Esophagus (tissue), 2 donors: ENCODE measurements around the gene NPAS1. TPM values are rescaled to one million over a fixed set of nuclear protein-coding genes. Genes with fewer than 3 reads are reported as not detected.
"Not testable (repeated sequence)": the region's sequence is repeated elsewhere in the genome, so short reads cannot be mapped to it uniquely, and the experiment has no call there.

Experiments used
- H3K27ac ChIP-seq, 2 donors: one replicate each; pipeline ENCODE4 v1.5.1; 2013; ENCODE audit warnings: low read depth in 2 of 2, mild to moderate bottlenecking in 2 of 2, inconsistent platforms in 1 of 2, low read length in 1 of 2, moderate library complexity in 1 of 2
- H3K27me3 ChIP-seq, 2 donors: one replicate each; pipeline ENCODE4 v1.6.1; 2013; ENCODE audit warnings: low read length in 2 of 2, control low read depth in 1 of 2, mild to moderate bottlenecking in 1 of 2; ENCODE audit not compliant: insufficient read depth in 2 of 2, control insufficient read depth in 1 of 2
- H3K36me3 ChIP-seq, 2 donors: one replicate each; pipeline ENCODE4 v1.6.1; 2013; ENCODE audit warnings: low read length in 1 of 2; ENCODE audit not compliant: control insufficient read depth in 2 of 2, insufficient read depth in 2 of 2
- H3K4me1 ChIP-seq, 2 donors: one replicate each; pipeline ENCODE4 v1.6.1; 2013; ENCODE audit warnings: low read length in 1 of 2; ENCODE audit not compliant: control insufficient read depth in 2 of 2, insufficient read depth in 2 of 2
- H3K4me3 ChIP-seq, 2 donors: one replicate each; pipeline ENCODE4 v1.5.1; 2013; ENCODE audit warnings: low read length in 2 of 2, mild to moderate bottlenecking in 2 of 2, low read depth in 1 of 2, moderate library complexity in 1 of 2
- H3K9me3 ChIP-seq, 2 donors: one replicate each; pipeline ENCODE4 v1.6.1; 2013; ENCODE audit warnings: mild to moderate bottlenecking in 2 of 2, low read depth in 1 of 2, low read length in 1 of 2, moderate library complexity in 1 of 2; ENCODE audit not compliant: control insufficient read depth in 2 of 2, insufficient read depth in 1 of 2
- WGBS, 2 donors: extraction: QIAGEN DNeasy Blood & Tissue Kit; methylation state at CpG; one replicate each; pipeline ENCODE4 v1.1.7; 2013; 5-methylcytosine and 5-hydroxymethylcytosine counted together
- polyA plus RNA-seq, 2 donors: library from polyadenylated mRNA; stranded (reverse); fragments of 200-250 nt; gene quantifications; one replicate each; pipeline ENCODE4 v1.2.3, GENCODE V29; 2013
- donor health status: healthy with polysubstance abuse.
- donor health status: Bipolar disorder and iron deficiency.

NPAS1 gene
- polyA plus RNA-seq, 2 donors = 0.56 to 1.2 TPM

DNA sequence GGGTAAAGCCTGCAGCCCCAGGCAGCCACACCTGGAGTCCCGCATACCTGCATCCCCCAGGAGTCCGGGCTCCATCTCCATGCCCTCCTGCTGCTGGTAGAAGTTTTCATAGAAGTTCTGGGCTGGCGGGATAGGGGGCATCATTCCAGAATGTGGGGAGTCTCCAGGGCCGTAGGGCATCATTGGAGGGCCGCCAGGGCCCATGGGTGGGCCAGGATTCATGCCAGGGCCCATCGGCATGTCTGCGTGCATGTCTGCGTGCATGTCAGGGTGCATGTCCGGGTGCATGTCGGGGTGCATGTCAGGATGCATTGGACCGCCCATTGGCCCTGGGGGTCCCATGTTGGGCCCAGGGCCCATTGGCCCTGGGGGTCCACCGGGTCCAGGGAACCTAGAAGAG, 52.1 kb downstream of the NPAS1 start:
- peaks cover 24 to 73% of the 10 kb centered on the region in 2 donors for H3K36me3 ChIP-seq

DNA sequence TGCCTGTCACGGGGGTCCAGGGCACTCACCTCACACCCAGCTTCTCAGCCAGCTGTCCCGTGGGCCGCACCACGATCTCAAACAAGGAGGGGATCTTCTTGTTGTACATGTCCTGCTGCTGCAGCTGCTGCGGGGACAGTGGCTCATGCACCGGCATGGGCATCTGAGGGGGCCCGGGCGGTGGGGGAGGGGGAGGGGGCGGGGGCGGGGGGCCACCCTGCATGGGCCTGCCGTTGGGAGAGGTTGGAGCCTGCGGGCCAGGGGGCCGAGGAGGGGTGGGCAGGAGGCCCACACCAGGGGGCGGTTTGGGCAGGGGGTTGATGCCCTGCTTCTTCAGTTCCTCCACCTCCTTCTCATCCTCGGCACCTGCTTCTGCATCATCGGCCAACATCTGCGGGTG, 52.7 kb downstream of the NPAS1 start:
- H3K27ac ChIP-seq = no peak overlapping the region
- peaks cover 24 to 67% of the 10 kb centered on the region in 2 donors for H3K36me3 ChIP-seq
- H3K4me1 ChIP-seq = no peaks in the 10 kb centered on the region
- H3K9me3 ChIP-seq = no peaks in the 10 kb centered on the region
- 89 to 90% methylated on average over 14 to 17 of the region's 17 CpGs for WGBS, 2 donors
- H3K4me3 ChIP-seq = no peak overlapping the region
- no peaks in the 10 kb centered on the region for H3K27me3 ChIP-seq

More for the DNA sequence above, 52.1 kb downstream of the NPAS1 start:
- H3K9me3 ChIP-seq = no peaks in the 10 kb centered on the region
- H3K4me3 ChIP-seq = no peak overlapping the region
- 81% methylated on average over 12 of the region's 12 CpGs for WGBS, 2 donors
- H3K27ac ChIP-seq = no peak overlapping the region
- H3K4me1 ChIP-seq = no peaks in the 10 kb centered on the region
- no peaks in the 10 kb centered on the region for H3K27me3 ChIP-seq

DNA sequence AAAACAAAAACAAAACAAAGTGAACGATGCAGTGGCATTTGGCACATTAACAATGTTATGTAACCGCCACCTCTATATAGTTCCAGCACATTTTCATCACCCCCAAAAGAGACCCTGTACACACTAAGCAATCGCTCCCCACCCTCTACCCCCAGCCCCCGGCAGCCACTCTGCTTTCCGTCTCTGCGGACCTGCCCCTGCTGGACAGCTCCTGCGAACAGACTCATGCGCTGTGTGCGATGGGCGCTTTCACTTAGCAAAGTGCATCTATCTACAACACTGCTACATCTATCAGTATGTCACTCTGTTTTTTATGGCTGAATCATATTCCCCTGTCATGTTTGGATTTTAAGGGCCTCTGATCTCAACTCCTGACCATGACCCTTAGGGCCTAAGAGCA, 53.9 kb downstream of the NPAS1 start:
- Histone ChIP-seq H3K4me1 (no peaks in the 10 kb centered on the region), H3K4me3 (no peak overlapping the region), H3K36me3 (peaks cover 24 to 58% of the 10 kb centered on the region in 2 donors), H3K27me3 (no peaks in the 10 kb centered on the region), H3K9me3 (no peaks in the 10 kb centered on the region), H3K27ac (no peak overlapping the region)
- 91 to 95% methylated on average over 10 of the region's 10 CpGs for WGBS, 2 donors

DNA sequence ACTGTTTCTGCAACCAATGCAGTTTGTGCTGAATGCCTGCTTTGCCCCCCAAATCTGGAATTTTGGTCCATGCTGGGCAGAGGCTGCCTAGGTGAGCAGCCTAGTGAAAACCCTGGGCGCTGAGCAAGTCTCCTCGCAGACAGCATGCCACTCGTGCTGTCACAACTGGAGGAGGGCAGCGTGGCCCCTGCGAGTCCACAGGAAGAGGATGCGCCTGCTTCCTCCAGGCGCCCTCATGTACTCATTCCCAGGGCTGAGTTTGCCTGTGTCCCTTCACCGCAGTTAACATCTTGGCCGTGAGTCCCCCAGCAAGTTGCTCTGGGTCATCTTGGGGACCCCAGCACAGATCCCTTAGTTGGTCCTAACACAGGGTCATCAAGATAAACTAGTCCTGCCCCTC, 55.0 kb downstream of the NPAS1 start:
- whole genome bisulfite sequencing, 2 donors = 85 to 89% methylated on average over 9 of the region's 9 CpGs
- Histone ChIP-seq H3K4me3 (no peak overlapping the region), H3K36me3 (peaks cover 23 to 51% of the 10 kb centered on the region in 2 donors), H3K4me1 (no peaks in the 10 kb centered on the region), H3K27me3 (no peaks in the 10 kb centered on the region), H3K27ac (no peak overlapping the region), H3K9me3 (no peaks in the 10 kb centered on the region)

DNA sequence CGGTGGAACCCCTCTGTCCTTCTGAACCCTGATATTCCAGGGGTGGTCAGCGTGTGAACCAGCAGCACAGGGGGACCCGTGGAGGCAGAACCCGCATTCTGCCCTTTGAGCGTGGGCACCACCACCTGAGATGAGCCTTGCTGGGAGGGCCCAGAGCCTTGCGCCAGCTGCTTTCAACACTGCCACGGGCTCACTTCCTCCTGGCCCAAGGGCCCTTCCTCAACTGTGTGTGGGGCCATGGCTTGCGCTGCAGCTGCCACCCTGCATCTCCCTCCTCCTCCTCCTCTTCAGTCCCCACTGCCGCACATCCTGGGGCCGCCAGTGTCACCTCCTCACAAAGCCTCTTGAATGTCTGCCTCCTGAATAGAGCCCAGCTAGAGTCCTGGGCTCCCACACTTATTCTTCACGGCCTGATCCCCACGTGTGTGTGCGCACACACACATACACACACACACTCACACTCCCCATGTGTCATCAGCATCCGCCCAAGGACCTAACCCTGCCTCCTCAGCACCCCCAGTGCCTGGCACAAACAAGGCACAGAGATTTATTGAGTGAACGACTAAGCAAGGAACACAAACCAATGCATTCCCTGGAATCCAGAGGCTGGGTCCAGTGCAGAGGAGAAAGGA, 55.7 kb downstream of the NPAS1 start:
- H3K27ac ChIP-seq = no peak overlapping the region
- no peaks in the 10 kb centered on the region for H3K27me3 ChIP-seq
- 82 to 86% methylated on average over 15 of the region's 15 CpGs for WGBS, 2 donors
- H3K36me3 ChIP-seq = peaks cover 21 to 47% of the 10 kb centered on the region in 2 donors
- no peaks in the 10 kb centered on the region for H3K4me1 ChIP-seq
- H3K4me3 ChIP-seq = no peak overlapping the region
- H3K9me3 ChIP-seq = no peaks in the 10 kb centered on the region

DNA sequence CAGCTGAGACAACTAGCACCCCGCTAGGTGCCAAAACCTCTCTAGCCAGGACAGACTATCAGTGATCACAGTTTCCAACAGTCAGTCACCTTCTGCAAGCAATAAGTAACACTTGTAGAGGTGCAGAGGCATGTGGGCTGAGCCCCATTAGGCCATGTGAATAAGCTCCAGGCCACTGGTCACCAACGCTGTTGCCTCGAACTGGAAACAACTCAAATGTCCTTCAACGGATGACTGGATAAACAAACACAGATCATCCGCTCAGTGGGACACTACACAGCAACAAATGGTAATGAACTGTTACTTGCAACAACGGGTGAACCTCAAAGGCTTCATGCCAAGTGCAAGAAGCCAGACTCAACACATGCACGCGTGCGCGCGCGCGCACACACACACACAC, 56.3 kb downstream of the NPAS1 start:
- no peak overlapping the region for H3K27ac ChIP-seq
- H3K36me3 ChIP-seq = peaks cover 20 to 42% of the 10 kb centered on the region in 2 donors
- no peak overlapping the region for H3K4me3 ChIP-seq
- no peaks in the 10 kb centered on the region for H3K9me3 ChIP-seq
- H3K27me3 ChIP-seq = no peaks in the 10 kb centered on the region
- WGBS, 2 donors = 80% methylated on average over 13 of the region's 13 CpGs
- no peaks in the 10 kb centered on the region for H3K4me1 ChIP-seq

DNA sequence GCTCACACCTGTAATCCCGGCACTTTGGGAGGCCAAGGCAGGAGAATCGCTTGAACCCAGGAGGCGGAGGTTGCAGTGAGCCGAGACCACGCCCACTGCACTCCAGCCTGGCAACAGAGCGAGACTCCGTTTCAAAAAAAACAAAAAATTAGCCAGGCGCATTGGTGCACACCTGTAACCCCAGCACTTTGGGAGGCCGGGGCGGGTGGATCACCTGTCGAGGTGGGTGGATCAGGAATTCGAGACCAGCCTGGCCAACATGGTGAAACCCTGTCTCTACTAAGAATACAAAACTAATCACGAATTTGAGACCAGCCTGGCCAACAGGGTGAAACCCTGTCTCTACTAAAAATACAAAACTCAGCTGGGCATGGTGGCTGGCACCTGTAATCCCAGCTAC, 58.7 kb downstream of the NPAS1 start:
- peaks cover 26 to 41% of the 10 kb centered on the region in 2 donors for H3K36me3 ChIP-seq
- H3K27ac ChIP-seq, H3K9me3 ChIP-seq, H3K4me3 ChIP-seq, H3K4me1 ChIP-seq, H3K27me3 ChIP-seq: not testable (repeated sequence)
- 94 to 95% methylated on average over 13 of the region's 13 CpGs for WGBS, 2 donors

DNA sequence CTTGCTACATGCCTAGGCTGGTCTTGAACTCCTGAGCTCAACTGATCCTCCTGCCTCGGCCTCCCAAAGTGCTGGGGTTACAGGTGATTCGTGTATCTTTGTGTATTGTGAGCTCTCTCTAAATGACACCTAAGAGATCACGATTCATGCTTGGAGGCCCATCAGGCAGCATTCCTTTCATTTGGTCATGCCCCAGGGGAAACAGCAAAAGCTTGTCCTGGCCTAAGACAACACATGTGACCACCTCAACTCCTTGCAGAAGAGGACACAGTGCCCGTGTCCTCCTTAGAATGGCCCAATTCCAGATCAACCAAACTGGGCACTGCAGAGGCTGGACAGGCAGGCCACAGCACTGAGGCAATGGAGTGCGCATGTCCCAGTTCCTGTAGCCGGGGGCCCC, 61.5 kb downstream of the NPAS1 start:
- Histone ChIP-seq H3K27ac (no peak overlapping the region), H3K27me3 (no peaks in the 10 kb centered on the region), H3K4me1 (no peaks in the 10 kb centered on the region), H3K9me3 (no peaks in the 10 kb centered on the region), H3K4me3 (no peak overlapping the region), H3K36me3 (peaks cover 18 to 41% of the 10 kb centered on the region in 2 donors)
- 77 to 79% methylated on average over 6 of the region's 6 CpGs for WGBS, 2 donors

DNA sequence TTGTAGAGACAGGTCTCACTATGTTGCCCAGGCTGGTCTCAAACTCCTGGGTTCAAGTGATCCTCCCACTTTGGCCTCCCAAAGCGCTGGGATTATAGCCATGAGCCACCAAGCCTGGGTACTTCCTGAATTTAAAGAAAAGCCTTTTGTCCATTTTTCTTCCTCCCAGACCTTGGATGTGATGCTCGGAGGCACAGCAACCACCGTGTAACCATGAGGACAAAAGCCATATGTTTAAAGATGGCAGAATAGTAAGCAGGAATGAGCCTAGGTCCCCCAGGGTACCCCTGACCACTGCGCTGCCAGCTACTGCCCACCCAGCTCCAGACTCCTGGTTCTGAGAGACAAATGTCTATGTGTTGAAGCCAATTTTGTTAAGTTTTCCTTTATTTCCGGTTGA, 62.9 kb downstream of the NPAS1 start:
- H3K4me1 ChIP-seq = no peaks in the 10 kb centered on the region
- H3K27me3 ChIP-seq = no peaks in the 10 kb centered on the region
- no peak overlapping the region for H3K4me3 ChIP-seq
- WGBS, 2 donors = 95% methylated on average over 5 of the region's 5 CpGs
- no peak overlapping the region for H3K27ac ChIP-seq
- H3K36me3 ChIP-seq = peaks cover 18 to 46% of the 10 kb centered on the region in 2 donors
- no peaks in the 10 kb centered on the region for H3K9me3 ChIP-seq

DNA sequence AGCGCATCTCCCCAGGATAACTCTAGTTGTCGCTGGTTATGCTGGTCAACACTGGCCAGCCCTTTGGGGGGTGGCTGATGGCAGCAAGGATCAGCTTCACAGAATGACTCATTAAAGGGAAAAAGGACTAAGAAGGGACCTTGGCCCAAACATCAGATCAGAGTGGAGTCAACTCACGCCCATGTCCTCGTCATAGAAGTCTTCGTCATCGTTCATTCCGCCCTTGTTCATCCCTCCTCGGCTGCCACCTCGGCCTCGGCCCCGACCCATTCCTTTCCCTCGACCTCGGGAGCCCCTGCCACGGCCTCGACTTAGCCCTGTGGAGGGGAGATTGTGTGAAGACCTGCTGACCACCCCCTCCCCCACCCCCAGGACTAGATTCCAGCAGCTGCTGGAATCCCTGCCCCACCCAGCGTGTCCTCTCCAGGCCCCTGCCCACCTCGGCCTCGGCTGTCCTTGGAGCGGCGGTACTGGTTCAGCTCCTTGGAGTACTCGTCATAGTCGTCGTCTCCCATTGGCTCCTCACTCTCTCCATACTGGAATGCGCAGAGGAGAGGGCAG, 65.3 kb downstream of the NPAS1 start:
- Histone ChIP-seq H3K27me3 (no peaks in the 10 kb centered on the region), H3K36me3 (peaks cover 21 to 55% of the 10 kb centered on the region in 2 donors), H3K27ac (no peak overlapping the region), H3K4me3 (no peak overlapping the region), H3K9me3 (no peaks in the 10 kb centered on the region), H3K4me1 (no peaks in the 10 kb centered on the region)
- WGBS, 2 donors = 94 to 96% methylated on average over 24 of the region's 24 CpGs
